K562 (cell line): Measurements from ENCODE around the gene RBMS3. TPM values are rescaled to one million over a fixed set of nuclear protein-coding genes. Genes with fewer than 3 reads are reported as not detected.

Experiments used
- ATAC-seq: fragments of 200-7000 bp; cut with Tn5 transposase; 3 replicates; pipeline ENCODE4 v1.9.1; 2020; ENCODE audit warnings: moderate library complexity
- BruUV-seq: library from RNA; stranded (reverse); fragments of 400-500 nt; replicated peaks from 2 replicates; lab custom pipeline; 2021; lab: Mats Ljungman, UMichigan
- CTCF ChIA-PET: fragments of 300-600 bp; formaldehyde crosslinking; extraction: SDS; loops from one replicate; lab custom pipeline; 2021; ENCODE audit warnings: low intra/inter-chr PET ratio; lab: Yijun Ruan, JAX
- POLR2A ChIA-PET: fragments of 300-600, 350-650 bp; sonication (Branson Sonifier 250); formaldehyde crosslinking; extraction: SDS; loops from one replicate; lab custom pipeline; 2021; ENCODE audit warnings: antibody characterized with exemption, inconsistent platforms; lab: Yijun Ruan, JAX
- DNase-seq, 4 experiments: peaks; one replicate each; pipeline versions ENCODE4 v3.0.0 to v3.0.0-alpha.2; 2011 to 2018; ENCODE audit warnings: low spot score in 3 of 4, mixed read lengths in 3 of 4; ENCODE audit errors: extremely low read depth in 1 of 4
- FAIRE-seq: peaks from 2 replicates; lab custom pipeline; 2011; peaks lifted over from hg19 to GRCh38; lab: Jason Lieb, UNC
- H2AFZ ChIP-seq: 2 replicates; pipeline ENCODE4 v1.6.0; 2011; ENCODE audit warnings: low read depth, low read length, control low read depth, inconsistent platforms
- H3K27ac ChIP-seq: fragments of 200-600 bp; 3 replicates; pipeline ENCODE4 v1.8.0; 2011; ENCODE audit warnings: low read depth, mild to moderate bottlenecking, control low read depth, inconsistent platforms, low read length, moderate library complexity, mixed read lengths; ENCODE audit errors: extremely low read depth
- H3K27me3 ChIP-seq, 2 experiments: fragments of 300-600 bp in 1 of 2; 2 replicates in 1 of 2; 3 replicates in 1 of 2; pipeline versions ENCODE4 v1.6.0 to v1.8.0; 2011; ENCODE audit warnings: inconsistent platforms in 2 of 2, low read length in 2 of 2, mild to moderate bottlenecking in 1 of 2, mixed read lengths in 1 of 2, moderate library complexity in 1 of 2; ENCODE audit not compliant: control insufficient read depth in 2 of 2, insufficient read depth in 2 of 2
- H3K36me3 ChIP-seq: fragments of 300-600 bp; 3 replicates; pipeline ENCODE4 v1.8.0; 2011; ENCODE audit warnings: mild to moderate bottlenecking, low read length, inconsistent platforms; ENCODE audit not compliant: control insufficient read depth, insufficient read depth
- H3K4me1 ChIP-seq, 2 experiments: fragments of 200-600 bp in 1 of 2; replicated peaks in 1 of 2; 2 replicates in 1 of 2; 3 replicates in 1 of 2; pipeline versions ENCODE4 v1.5.1 to v1.8.0; 2011; ENCODE audit warnings: inconsistent platforms in 2 of 2, low read length in 2 of 2, mild to moderate bottlenecking in 1 of 2, mixed read lengths in 1 of 2, moderate library complexity in 1 of 2; ENCODE audit not compliant: control insufficient read depth in 2 of 2, insufficient read depth in 2 of 2
- H3K4me2 ChIP-seq: 2 replicates; pipeline ENCODE4 v1.6.1; 2011; ENCODE audit warnings: low read length, control low read depth, inconsistent platforms, mixed read lengths; ENCODE audit not compliant: insufficient read depth
- H3K4me3 ChIP-seq: fragments of 200-600 bp; sonication (generic), shearing (Covaris generic); 2 replicates; pipeline ENCODE4 v1.5.1; 2016; ENCODE audit warnings: control low read depth, inconsistent platforms
- H3K79me2 ChIP-seq: fragments of 200-600 bp; 3 replicates; pipeline ENCODE4 v1.8.0; 2011; ENCODE audit warnings: low read length, inconsistent platforms; ENCODE audit not compliant: control insufficient read depth, insufficient read depth
- H3K9ac ChIP-seq, 2 experiments: 2 replicates each; pipeline versions ENCODE4 v1.6.0 to v1.6.1; 2011; ENCODE audit warnings: low read depth in 2 of 2, low read length in 2 of 2, control low read depth in 1 of 2, inconsistent platforms in 1 of 2, mild to moderate bottlenecking in 1 of 2, mixed read lengths in 1 of 2; ENCODE audit not compliant: insufficient read depth in 1 of 2
- H3K9me1 ChIP-seq: one replicate; pipeline ENCODE4 v1.6.0; 2011; ENCODE audit warnings: inconsistent platforms, mild to moderate bottlenecking, low read length, moderate library complexity; ENCODE audit not compliant: control insufficient read depth, insufficient read depth
- H3K9me3 ChIP-seq: replicated peaks from 2 replicates; pipeline ENCODE4 v1.5.1; 2011; ENCODE audit warnings: low read depth, low read length, inconsistent platforms; ENCODE audit not compliant: control insufficient read depth, insufficient read depth
- H4K20me1 ChIP-seq: replicated peaks from 2 replicates; pipeline ENCODE4 v1.6.1; 2011; ENCODE audit warnings: low read length, inconsistent platforms, mixed read lengths; ENCODE audit not compliant: control insufficient read depth, insufficient read depth
- ARNT ChIP-seq, 2 experiments: fragments of 450-650 bp; IDR thresholded peaks; 2 replicates each; pipeline ENCODE4 v1.6.1; 2016; ENCODE audit warnings: mild to moderate bottlenecking in 1 of 2
- BCL6 ChIP-seq: fragments of 250-450 bp; sonication (Bioruptor Pico); IDR thresholded peaks from 2 replicates; pipeline ENCODE4 v1.4.0; 2020
- CBX3 ChIP-seq, 2 experiments: IDR thresholded peaks; 1 replicate in 1 of 2; 2 replicates in 1 of 2; pipeline ENCODE4 v1.6.1; 2012; ENCODE audit warnings: inconsistent platforms in 2 of 2, low read length in 2 of 2, borderline replicate concordance in 1 of 2, control low read depth in 1 of 2
- GATAD2A ChIP-seq: fragments of 450-650 bp; IDR thresholded peaks from 2 replicates; pipeline ENCODE4 v1.6.1; 2017
- HEY1 ChIP-seq: fragments of 250-450 bp; sonication (Bioruptor Pico); IDR thresholded peaks from 2 replicates; pipeline ENCODE4 v1.5.0; 2020; ENCODE audit warnings: mild to moderate bottlenecking, moderate library complexity, borderline replicate concordance
- HNRNPL ChIP-seq: fragments of 200-400 bp; formaldehyde crosslinking; IDR thresholded peaks from 2 replicates; pipeline ENCODE4 v1.6.1; 2017; ENCODE audit warnings: low read depth, mild to moderate bottlenecking, low read length
- KDM2B ChIP-seq: fragments of 250-450 bp; sonication (Bioruptor Pico); IDR thresholded peaks from 2 replicates; pipeline ENCODE4 v1.8.0; 2021; ENCODE audit warnings: mild to moderate bottlenecking, moderate library complexity
- LEF1 ChIP-seq: fragments of 450-650 bp; IDR thresholded peaks from 2 replicates; pipeline ENCODE4 v1.6.1; 2016; ENCODE audit warnings: mild to moderate bottlenecking
- NFXL1 ChIP-seq: fragments of 450-650 bp; formaldehyde crosslinking; IDR thresholded peaks from 2 replicates; pipeline ENCODE4 v1.4.0; 2021; ENCODE audit warnings: mild to moderate bottlenecking
- SLC30A9 ChIP-seq: fragments of 250-450 bp; sonication (Bioruptor Pico); IDR thresholded peaks from 2 replicates; pipeline ENCODE4 v1.8.0; 2022; ENCODE audit warnings: mild to moderate bottlenecking, moderate library complexity
- SNAPC5 ChIP-seq: fragments of 250-450 bp; sonication (Bioruptor Pico); IDR thresholded peaks from 2 replicates; pipeline ENCODE4 v1.8.0; 2021; ENCODE audit warnings: moderate library complexity, mild to moderate bottlenecking, inconsistent platforms
- TCF3 ChIP-seq: sonication (generic); formaldehyde crosslinking; IDR thresholded peaks from 2 replicates; pipeline ENCODE4 v1.4.0; 2020; ENCODE audit warnings: mild to moderate bottlenecking, missing genetic modification reagents
- U2AF2 ChIP-seq: fragments of 200-400 bp; formaldehyde crosslinking; optimal IDR thresholded peaks from 2 replicates; pipeline ENCODE3; 2017; ENCODE audit warnings: low read depth, mild to moderate bottlenecking, low read length
- UBTF ChIP-seq, 2 experiments: IDR thresholded peaks; 2 replicates each; pipeline ENCODE4 v1.6.1; 2012; ENCODE audit warnings: improper control_type of control experiment in 2 of 2, low read depth in 2 of 2, low read length in 2 of 2, borderline replicate concordance in 1 of 2
- WHSC1 ChIP-seq: IDR thresholded peaks from one replicate; pipeline ENCODE4 v1.6.1; 2012; ENCODE audit warnings: low read length, control low read depth, inconsistent platforms
- ZBTB43 ChIP-seq: sonication (generic); formaldehyde crosslinking; IDR thresholded peaks from 2 replicates; pipeline ENCODE4 v1.8.0; 2023; ENCODE audit warnings: mild to moderate bottlenecking, missing genetic modification reagents
- ZNF589 ChIP-seq: fragments of 200-800 bp; sonication (Bioruptor generic); IDR thresholded peaks from 2 replicates; pipeline ENCODE4 v1.6.1; 2016; ENCODE audit warnings: low read depth, missing genetic modification characterization, missing compliant biosample characterization
- ZNF655 ChIP-seq: fragments of 250-450 bp; sonication (Bioruptor Pico); IDR thresholded peaks from 2 replicates; pipeline ENCODE4 v1.5.0; 2021
- WGBS: fragments of 100-300 bp; shearing (Covaris generic); methylation state at CpG from one replicate; pipeline ENCODE4 v1.1.6; 2016; ENCODE audit warnings: low coverage, mixed read lengths; ENCODE audit not compliant: insufficient coverage; ENCODE audit errors: missing lambda C conversion rate; 5-methylcytosine and 5-hydroxymethylcytosine counted together
- in situ Hi-C: fragments of 300-500 bp; cut with MboI; formaldehyde crosslinking; loops from 4 replicates; pipeline ENCODE4 v1.15.0; 2018; ENCODE audit warnings: inconsistent platforms, mixed read lengths
- intact Hi-C: fragments of 100-400 bp; cut with micrococcal nuclease; formaldehyde crosslinking; loops from 2 replicates; pipeline ENCODE4 v1.14.2; 2022
- polyA plus RNA-seq, 8 experiments: library from polyadenylated mRNA; depleted of rRNA in 4 of 8; stranded (reverse) in 5 of 8; unstranded in 3 of 8; fragments of >200 nt; fragmentation: Nextera tagmentation in 2 of 8; fragmentation: Illumina TruSeq in 1 of 8; extraction: Ambion mirVana in 2 of 8; extraction: Trizol in 1 of 8; gene quantifications; 2 replicates each; pipeline versions ENCODE4 v1.2.1 to v1.2.3, GENCODE V29; 2011 to 2014; ENCODE audit warnings: inconsistent platforms in 1 of 8, missing spikeins in 1 of 8
- total RNA-seq, 7 experiments: library from RNA; depleted of rRNA in 6 of 7; stranded (reverse); fragments of >200 nt in 6 of 7; fragmentation: Illumina TruSeq in 2 of 7; extraction: Trizol in 2 of 7; gene quantifications; 2 replicates each; pipeline versions ENCODE4 v1.2.1 to v1.2.3, GENCODE V29; 2011 to 2021; ENCODE audit warnings: low replicate concordance in 1 of 7

RBMS3 gene
- total and polyA plus RNA-seq, 9 of the 15 experiments (the other 6 are each of a cell fraction or from before 2014, with no cell fraction given) = 0.20 TPM; not detected in 8

GRCh38 chr3:29933802-29934490 lies 653.1 kb downstream of the RBMS3 start:
- no peaks in the 10 kb centered on the region for H3K27me3 ChIP-seq
- H3K4me3 ChIP-seq = no peak overlapping the region
- FAIRE-seq (no peak), ATAC-seq (no peak), DNase-seq (no peak)
- H3K9me1 ChIP-seq = no peaks in the 10 kb centered on the region
- H3K9ac ChIP-seq = no peak overlapping the region
- no peaks in the 10 kb centered on the region for H3K4me1 ChIP-seq
- no peaks in the 10 kb centered on the region for H3K9me3 ChIP-seq
- no TSS peak for BruUV-seq
- no peaks in the 10 kb centered on the region for H3K36me3 ChIP-seq
- no peak overlapping the region for H3K27ac ChIP-seq
- intact Hi-C loops = no loop called here
- H4K20me1 ChIP-seq = no peaks in the 10 kb centered on the region
- H3K4me2 ChIP-seq = no peak overlapping the region
- WGBS = 0% methylated on average over 3 of the region's 3 CpGs
- H2AFZ ChIP-seq = no peak overlapping the region
- POLR2A ChIA-PET = no interaction called here
- no peaks in the 10 kb centered on the region for H3K79me2 ChIP-seq
- CTCF ChIA-PET = no interaction called here
- in situ Hi-C loops = no loop called here
- TF ChIP-seq UBTF (IDR thresholded peaks at IDR 0.05; ENCODE audit: borderline replicate concordance in 1 of 2, low read depth in 2 of 2, low read length in 2 of 2) = no peak
- TF ChIP-seq CBX3 (IDR thresholded peaks at IDR 0.05; ENCODE audit: borderline replicate concordance in 1 of 2, low read length in 2 of 2) = no peak
- no peak for TF ChIP-seq LEF1
- no peak for TF ChIP-seq TCF3
- no peak for TF ChIP-seq KDM2B
- no peak for TF ChIP-seq ARNT (IDR thresholded peaks at IDR 0.05)
- no peak for TF ChIP-seq ZBTB43 (CRISPR knock-in tag)
- TF ChIP-seq SLC30A9 = no peak
- TF ChIP-seq HEY1 (CRISPR knock-in tag) = no peak
- no peak for TF ChIP-seq GATAD2A
- TF ChIP-seq NFXL1 (CRISPR knock-in tag) = no peak
- no peak for TF ChIP-seq U2AF2
- no peak for TF ChIP-seq ZNF655 (CRISPR knock-in tag)
- no peak for TF ChIP-seq WHSC1
- TF ChIP-seq HNRNPL = no peak
- no peak for TF ChIP-seq ZNF589
- TF ChIP-seq SNAPC5 = no peak
- TF ChIP-seq BCL6 (CRISPR knock-in tag) = no peak
